ENCODE results near the gene THSD4. TPM values are rescaled to one million over a fixed set of nuclear protein-coding genes. Genes with fewer than 3 reads are reported as not detected.
A peak's percentile ranks its signal among the peaks of the same experiment; 100 is the strongest.

Gene THSD4
- total RNA-seq, 2 experiments from 2014 or later = not detected

DNA sequence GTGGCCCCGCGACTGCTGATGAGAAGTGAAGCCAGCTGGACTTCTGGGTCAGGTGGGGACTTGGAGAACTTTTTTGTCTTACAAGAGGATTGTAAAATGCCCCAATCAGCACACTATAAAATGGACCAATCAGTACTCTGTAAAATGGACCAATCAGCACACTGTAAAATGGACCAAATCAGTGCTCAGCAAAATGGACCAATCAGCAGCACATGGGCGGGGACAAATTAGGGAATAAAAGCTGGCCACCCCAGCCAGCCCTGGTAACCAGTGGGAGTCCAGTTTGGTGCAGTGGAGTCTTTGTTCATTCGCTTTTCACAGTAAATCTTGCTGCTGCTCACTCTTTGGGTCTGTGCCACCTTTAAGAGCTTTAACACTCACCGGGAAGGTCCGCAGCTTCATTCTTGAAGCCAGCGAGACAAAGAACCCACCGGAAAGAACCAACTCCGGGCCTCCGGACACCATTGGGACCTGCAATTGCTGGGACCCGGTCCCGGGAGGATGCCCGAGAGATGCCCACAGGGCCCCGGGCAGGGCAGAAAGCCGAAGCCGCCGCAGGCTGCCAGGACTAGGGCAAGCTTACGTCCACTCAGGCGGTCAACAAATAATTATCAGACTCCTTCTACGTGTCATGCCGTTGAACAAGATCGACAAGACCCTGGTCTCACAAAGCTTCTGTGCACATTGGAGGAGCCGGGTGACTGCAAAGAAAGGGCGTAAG is 686.8 kb downstream of the THSD4 start:
- Histone ChIP-seq H3K4me2 (ENCODE audit: low read length) (no peak overlapping the region), H3K36me3 (ENCODE audit: insufficient read depth, low read length) (no peaks in the 10 kb centered on the region), H2AFZ (ENCODE audit: low read length) (no peak overlapping the region), H3K9me3 (ENCODE audit: low read length) (no peaks in the 10 kb centered on the region), H3K4me3 (ENCODE audit: low read depth, low read length, poor library complexity, severe bottlenecking) (no peak overlapping the region), H3K9me2 (ENCODE audit: insufficient read depth, low read length) (no peaks in the 10 kb centered on the region), H3K27ac (ENCODE audit: low read depth, low read length, poor library complexity, severe bottlenecking) (no peak overlapping the region), H3K79me2 (ENCODE audit: insufficient read depth, low read depth, low read length) (no peaks in the 10 kb centered on the region), H4K20me1 (ENCODE audit: insufficient read depth, low read length) (no peaks in the 10 kb centered on the region), H3K4me1 (ENCODE audit: insufficient read depth, low read length, poor library complexity, severe bottlenecking) (peaks cover 7% of the 10 kb centered on the region)
- ChIA-PET CTCF (ENCODE audit: unreplicated experiment) (no interaction called here), POLR2A (no interaction called here)
- no TSS peak for BruUV-seq (replicated peaks)
- no peak for TF ChIP-seq EZH2phosphoT487 (IDR thresholded peaks at IDR 0.05; ENCODE audit: borderline replicate concordance, low read depth, low read length)
- TF ChIP-seq, protein P1, sequence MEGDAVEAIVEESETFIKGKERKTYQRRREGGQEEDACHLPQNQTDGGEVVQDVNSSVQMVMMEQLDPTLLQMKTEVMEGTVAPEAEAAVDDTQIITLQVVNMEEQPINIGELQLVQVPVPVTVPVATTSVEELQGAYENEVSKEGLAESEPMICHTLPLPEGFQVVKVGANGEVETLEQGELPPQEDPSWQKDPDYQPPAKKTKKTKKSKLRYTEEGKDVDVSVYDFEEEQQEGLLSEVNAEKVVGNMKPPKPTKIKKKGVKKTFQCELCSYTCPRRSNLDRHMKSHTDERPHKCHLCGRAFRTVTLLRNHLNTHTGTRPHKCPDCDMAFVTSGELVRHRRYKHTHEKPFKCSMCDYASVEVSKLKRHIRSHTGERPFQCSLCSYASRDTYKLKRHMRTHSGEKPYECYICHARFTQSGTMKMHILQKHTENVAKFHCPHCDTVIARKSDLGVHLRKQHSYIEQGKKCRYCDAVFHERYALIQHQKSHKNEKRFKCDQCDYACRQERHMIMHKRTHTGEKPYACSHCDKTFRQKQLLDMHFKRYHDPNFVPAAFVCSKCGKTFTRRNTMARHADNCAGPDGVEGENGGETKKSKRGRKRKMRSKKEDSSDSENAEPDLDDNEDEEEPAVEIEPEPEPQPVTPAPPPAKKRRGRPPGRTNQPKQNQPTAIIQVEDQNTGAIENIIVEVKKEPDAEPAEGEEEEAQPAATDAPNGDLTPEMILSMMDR (conservative IDR thresholded peaks at IDR 0.05; ENCODE audit: low read length) = no peak
- intact Hi-C loops (cut with micrococcal nuclease; ENCODE audit: unreplicated experiment) = loop anchor here (1.0 to 5.0 kb wide), 3 partner anchors 58 to 355 kb away; no protein-coding TSS in a partner anchor
- no peak for DNase-seq (ENCODE audit: low spot score)

DNA sequence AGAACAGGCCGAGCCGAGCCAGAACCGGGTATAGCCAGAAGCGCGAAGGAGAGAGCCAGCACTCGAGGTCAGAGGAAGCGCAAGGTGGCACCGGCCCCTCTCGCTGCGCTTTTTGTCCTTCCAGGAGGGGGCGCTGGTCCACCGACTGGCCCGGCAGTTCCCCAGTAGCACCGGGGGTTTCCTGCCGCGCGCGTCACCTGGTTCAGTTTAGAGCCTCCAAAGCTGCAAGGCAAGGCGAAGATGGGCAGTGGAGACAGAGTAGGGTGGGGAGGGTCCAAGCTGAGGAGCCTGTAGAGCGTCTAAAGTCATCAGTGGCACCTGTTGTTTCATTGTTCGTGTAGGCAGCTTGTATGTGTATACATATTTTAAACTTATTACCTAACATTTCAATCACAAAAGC is 687.5 kb downstream of the THSD4 start:
- H2AFZ ChIP-seq (ENCODE audit: low read length) = no peak overlapping the region
- TF ChIP-seq, protein P1 (conservative IDR thresholded peaks at IDR 0.05; ENCODE audit: low read length) = peak; percentile 57
- no peak for TF ChIP-seq EZH2phosphoT487 (IDR thresholded peaks at IDR 0.05; ENCODE audit: borderline replicate concordance, low read depth, low read length)
- intact Hi-C loops (cut with micrococcal nuclease; ENCODE audit: unreplicated experiment) = loop anchor here (5.0 kb wide), 1 partner anchor 355 kb away; no protein-coding TSS in a partner anchor

DNA sequence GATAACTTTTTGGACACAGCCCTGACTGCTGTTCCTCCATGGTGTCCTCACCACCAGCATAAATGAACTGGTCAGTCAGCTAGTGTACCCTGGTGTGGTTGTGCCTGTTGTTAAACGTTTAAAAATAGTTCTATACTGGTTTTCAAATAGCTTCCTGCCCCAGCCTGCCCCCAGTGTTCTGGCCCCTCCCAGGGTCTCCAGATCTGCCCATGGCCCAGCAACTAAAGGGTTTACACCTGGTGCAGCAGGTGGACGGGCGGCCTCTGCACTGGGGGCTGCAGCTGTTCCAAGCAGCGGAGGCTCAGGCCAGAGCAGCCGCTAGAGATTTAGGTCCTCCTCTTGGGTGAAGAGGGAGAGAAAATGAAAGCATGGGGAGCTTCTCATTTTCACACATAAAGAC is 689.0 kb downstream of the THSD4 start:
- intact Hi-C loops (cut with micrococcal nuclease; ENCODE audit: unreplicated experiment) = loop anchor here (5.0 kb wide), 1 partner anchor 357 kb away; no protein-coding TSS in a partner anchor
- TF ChIP-seq EZH2phosphoT487 (IDR thresholded peaks at IDR 0.05; ENCODE audit: borderline replicate concordance, low read depth, low read length) = no peak
- TF ChIP-seq, protein P1 (conservative IDR thresholded peaks at IDR 0.05; ENCODE audit: low read length) = no peak
- Histone ChIP-seq H2AFZ (ENCODE audit: low read length) (peak overlapping the region; percentile 22), H3K79me2 (ENCODE audit: insufficient read depth, low read depth, low read length) (no peaks in the 10 kb centered on the region), H4K20me1 (ENCODE audit: insufficient read depth, low read length) (no peaks in the 10 kb centered on the region), H3K4me1 (ENCODE audit: insufficient read depth, low read length, poor library complexity, severe bottlenecking) (peaks cover 7% of the 10 kb centered on the region), H3K27ac (ENCODE audit: low read depth, low read length, poor library complexity, severe bottlenecking) (no peak overlapping the region), H3K4me3 (ENCODE audit: low read depth, low read length, poor library complexity, severe bottlenecking) (no peak overlapping the region), H3K36me3 (ENCODE audit: insufficient read depth, low read length) (no peaks in the 10 kb centered on the region), H3K4me2 (ENCODE audit: low read length) (peak overlapping the region; percentile 35; the same call in 1 of the 2 replicates), H3K9me2 (ENCODE audit: insufficient read depth, low read length) (no peaks in the 10 kb centered on the region), H3K9me3 (ENCODE audit: low read length) (no peaks in the 10 kb centered on the region)
- peak; percentile 32 for DNase-seq (ENCODE audit: low spot score)
- CTCF ChIA-PET (ENCODE audit: unreplicated experiment) = interaction anchor here (0.6 kb wide), 1 partner anchor 1775 kb away, joined by 3 read pairs; no protein-coding TSS in a partner anchor
- POLR2A ChIA-PET = interaction anchor here (0.5 kb wide), 2 partner anchors 203 to 229 kb away, joined by 3 read pairs; no protein-coding TSS in a partner anchor
- BruUV-seq (replicated peaks) = no TSS peak

More for the DNA sequence above, 687.5 kb downstream of the THSD4 start:
- no peak overlapping the region for H3K4me3 ChIP-seq (ENCODE audit: low read depth, low read length, poor library complexity, severe bottlenecking)
- no peaks in the 10 kb centered on the region for H3K79me2 ChIP-seq (ENCODE audit: insufficient read depth, low read depth, low read length)
- H3K9me3 ChIP-seq (ENCODE audit: low read length) = no peaks in the 10 kb centered on the region
- DNase-seq (ENCODE audit: low spot score) = no peak
- H3K4me2 ChIP-seq (ENCODE audit: low read length) = no peak overlapping the region
- no peak overlapping the region for H3K27ac ChIP-seq (ENCODE audit: low read depth, low read length, poor library complexity, severe bottlenecking)
- no peaks in the 10 kb centered on the region for H3K36me3 ChIP-seq (ENCODE audit: insufficient read depth, low read length)
- no TSS peak for BruUV-seq (replicated peaks)
- no peaks in the 10 kb centered on the region for H4K20me1 ChIP-seq (ENCODE audit: insufficient read depth, low read length)
- no peaks in the 10 kb centered on the region for H3K9me2 ChIP-seq (ENCODE audit: insufficient read depth, low read length)
- POLR2A ChIA-PET = no interaction called here
- CTCF ChIA-PET (ENCODE audit: unreplicated experiment) = no interaction called here
- H3K4me1 ChIP-seq (ENCODE audit: insufficient read depth, low read length, poor library complexity, severe bottlenecking) = peaks cover 7% of the 10 kb centered on the region
